ENCODE measurements around the gene LEKR1. TPM values are rescaled to one million over a fixed set of nuclear protein-coding genes. Genes with fewer than 3 reads are reported as not detected.

The LEKR1 gene
- total RNA-seq, 1 experiment from 2014 or later = not detected

DNA sequence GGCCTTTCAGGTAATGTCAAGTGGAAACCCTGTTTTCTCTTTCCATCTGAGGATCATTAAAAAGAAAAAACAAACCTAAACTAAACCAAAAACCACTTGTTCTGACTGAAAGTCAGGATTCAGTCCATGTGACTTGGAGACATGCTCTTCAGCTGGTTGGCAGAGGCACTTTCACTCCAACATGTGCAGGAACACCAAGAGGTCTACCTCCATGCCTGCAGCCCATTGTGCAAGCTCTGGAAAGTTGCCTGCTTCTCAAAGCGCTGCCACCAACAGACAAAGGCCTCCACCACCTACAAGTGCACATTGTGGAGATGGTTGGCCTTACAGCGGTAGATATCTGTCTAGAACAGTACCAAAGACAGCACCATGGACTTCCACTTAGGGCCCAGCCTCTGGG is 161.8 kb downstream of the LEKR1 start:
- in situ Hi-C loops (cut with HindIII; ENCODE audit: low pct_unique_long_range_greater_than_20kb, low sequenced_read_pairs) = no loop called here
- no peak for DNase-seq (ENCODE audit: low read depth, low spot score)

DNA sequence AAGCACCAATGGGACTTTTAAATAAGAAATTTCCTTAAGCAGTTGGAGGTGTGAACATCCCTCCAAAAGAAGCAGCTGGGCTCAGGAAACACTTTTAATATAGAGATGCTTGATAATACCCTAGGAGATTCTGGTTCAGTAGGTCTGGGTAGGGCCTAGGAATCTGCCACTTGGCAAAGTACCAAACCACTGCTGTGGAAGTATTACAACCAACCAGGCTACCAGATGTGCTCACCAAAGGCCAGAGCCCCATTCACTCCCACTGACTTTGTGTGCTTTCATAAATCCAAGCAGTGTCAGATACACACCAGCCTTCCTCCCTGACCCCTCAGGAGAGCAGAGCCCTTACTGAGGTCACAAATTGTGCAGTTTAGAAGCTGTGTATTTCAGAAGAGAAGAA is 171.2 kb downstream of the LEKR1 start:
- in situ Hi-C loops (cut with HindIII; ENCODE audit: low pct_unique_long_range_greater_than_20kb, low sequenced_read_pairs) = no loop called here
- DNase-seq (ENCODE audit: low read depth, low spot score) = no peak

DNA sequence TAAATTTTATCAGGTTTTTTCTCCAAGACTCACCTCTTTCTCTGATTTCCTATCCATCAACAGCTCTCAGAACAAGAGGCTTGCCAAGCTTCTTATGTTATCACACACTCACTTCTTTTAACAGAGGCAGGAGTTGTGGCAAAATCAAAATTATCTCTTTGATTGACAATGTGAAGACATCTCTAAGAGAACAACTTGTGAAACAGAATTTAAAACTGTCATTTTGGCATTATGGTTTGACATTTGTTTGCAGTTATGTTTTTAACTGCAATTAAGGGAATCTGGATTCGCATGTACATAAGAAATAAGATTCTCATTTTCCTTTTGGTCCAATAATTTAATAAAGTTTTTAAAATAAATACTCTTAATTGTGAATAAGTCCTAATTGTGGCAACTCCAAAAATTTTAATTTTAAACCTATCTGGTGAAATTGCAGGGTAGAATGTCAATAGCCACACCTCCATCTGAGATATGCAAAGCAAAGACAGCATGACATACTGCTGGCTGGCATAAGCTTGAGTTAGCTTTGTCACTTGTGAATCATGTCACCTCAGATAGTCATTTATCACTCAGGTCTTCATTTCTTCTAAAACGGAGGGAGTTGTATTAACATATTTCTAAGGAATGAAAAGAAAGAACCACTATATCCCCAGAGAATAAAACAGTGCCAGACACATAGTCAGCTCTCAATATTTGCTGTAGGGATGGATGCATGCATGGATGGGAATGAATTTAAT is 175.2 kb downstream of the LEKR1 start:
- in situ Hi-C loops (cut with HindIII; ENCODE audit: low pct_unique_long_range_greater_than_20kb, low sequenced_read_pairs) = no loop called here
- DNase-seq (ENCODE audit: low read depth, low spot score) = no peak

DNA sequence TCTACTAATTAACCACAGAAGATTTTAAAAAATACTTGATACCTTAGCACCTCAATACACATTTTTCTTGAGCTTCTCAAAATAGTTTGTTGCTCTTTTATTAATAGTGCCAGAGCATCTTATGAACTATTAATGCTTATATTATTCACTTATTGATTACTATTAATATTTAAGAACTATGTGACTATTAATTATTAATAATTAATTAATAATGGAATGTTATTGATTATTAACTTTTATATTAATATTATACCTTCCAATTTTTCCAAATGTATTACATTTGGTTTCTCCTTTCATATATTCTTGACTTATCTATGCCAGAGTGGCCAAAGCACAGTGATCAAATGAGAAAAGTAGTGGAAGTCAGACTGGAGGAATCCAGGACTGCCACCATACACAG is 195.5 kb downstream of the LEKR1 start:
- in situ Hi-C loops (cut with HindIII; ENCODE audit: low pct_unique_long_range_greater_than_20kb, low sequenced_read_pairs) = no loop called here
- DNase-seq (ENCODE audit: low read depth, low spot score) = no peak

DNA sequence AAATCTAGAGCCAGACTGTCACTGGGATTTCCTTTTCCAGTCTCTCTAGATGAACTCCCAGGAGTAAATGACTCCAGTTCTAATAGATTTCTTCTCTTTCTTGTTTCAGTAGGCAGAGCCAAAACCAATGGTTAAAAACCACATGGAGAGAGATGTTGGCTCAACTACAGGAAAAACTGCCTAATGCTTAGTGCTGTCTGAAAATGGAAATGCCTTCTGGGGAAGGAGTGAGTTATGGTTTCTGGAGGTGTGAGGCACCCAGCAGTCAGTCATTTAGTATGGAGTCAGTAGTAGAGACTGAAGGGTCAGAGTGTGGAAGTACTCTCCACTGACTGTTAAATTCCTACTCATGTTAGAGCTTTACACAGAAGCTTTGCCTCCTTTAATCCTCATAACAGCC is 197.1 kb downstream of the LEKR1 start:
- in situ Hi-C loops (cut with HindIII; ENCODE audit: low pct_unique_long_range_greater_than_20kb, low sequenced_read_pairs) = no loop called here
- DNase-seq (ENCODE audit: low read depth, low spot score) = no peak

DNA sequence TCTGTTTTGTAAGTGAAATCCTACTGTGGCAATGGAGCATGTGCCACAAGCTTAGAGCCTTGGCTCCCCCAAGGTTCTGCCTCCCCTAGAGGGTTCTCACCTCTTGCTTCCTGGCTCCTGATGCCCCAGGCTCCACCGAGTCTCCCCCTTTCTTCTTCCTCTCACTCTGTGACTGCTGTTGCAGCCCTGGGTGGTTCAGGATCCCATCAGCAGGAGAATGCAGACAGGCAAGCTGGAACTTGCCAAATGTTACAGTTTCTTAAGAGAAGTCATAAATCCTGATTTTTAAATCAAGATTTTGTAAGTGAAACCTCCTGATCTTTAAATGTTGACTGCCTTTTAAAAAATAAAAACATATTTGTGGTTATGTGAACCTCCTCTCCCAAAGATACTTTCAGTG is 199.9 kb downstream of the LEKR1 start:
- in situ Hi-C loops (cut with HindIII; ENCODE audit: low pct_unique_long_range_greater_than_20kb, low sequenced_read_pairs) = no loop called here
- no peak for DNase-seq (ENCODE audit: low read depth, low spot score)

DNA sequence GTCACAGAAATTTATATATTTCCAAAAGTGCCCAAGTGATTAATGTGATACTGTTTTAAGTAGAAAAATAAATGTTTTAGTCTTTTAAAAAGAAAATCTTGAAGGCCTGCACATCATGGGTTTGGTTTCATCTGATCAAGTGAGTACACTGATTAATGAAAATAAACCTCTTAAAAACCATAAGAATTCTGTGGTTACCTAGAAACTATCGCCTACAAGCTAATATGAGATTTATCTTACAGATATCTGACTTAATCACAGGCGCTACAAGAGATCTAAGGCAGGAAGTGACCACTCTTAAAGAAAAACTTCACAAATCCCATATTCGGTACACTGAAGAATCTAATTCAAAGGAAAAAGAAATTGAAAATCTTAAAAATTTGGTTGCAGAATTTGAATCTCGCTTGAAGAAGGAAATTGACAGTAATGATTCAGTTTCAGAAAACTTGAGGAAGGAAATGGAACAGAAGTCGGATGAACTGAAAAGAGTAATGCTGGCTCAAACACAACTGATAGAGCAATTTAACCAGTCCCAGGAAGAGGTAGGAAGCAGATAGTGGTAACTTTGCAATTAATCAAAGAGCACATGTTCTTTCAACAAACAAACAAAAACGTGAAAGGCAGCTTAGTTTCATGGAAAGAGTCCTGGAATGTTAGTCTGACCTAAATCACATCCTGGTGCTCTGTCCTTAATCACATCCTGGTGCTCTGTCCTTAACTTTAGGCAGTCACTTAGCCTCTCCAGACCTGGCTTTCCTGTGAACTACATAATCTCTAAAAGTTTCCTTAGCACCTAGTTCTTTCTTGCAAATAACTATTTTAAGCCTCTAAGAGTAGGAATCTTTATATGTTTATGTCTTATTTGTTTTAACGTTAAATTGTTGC is 201.9 kb downstream of the LEKR1 start:
- in situ Hi-C loops (cut with HindIII; ENCODE audit: low pct_unique_long_range_greater_than_20kb, low sequenced_read_pairs) = no loop called here
- no peak for DNase-seq (ENCODE audit: low read depth, low spot score)

DNA sequence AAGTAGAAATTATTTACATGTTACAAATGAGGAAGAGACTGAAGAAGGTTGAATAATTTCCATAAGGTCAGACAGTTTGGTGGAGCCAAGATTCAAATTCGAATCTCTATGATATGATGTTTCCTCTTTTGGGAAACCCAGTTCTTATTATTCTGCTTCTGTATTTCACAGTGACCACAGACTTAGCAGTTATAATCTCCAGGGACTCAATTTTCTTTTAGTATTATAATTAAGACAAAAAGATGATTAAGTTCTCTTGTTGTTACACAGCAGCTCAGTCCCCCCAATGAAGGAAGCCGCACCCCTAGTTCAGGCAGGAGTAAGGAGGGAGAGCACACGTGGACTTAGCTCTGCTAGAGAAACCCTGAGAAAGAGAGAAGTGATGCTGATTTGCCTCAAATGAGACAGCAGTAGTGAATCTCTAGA is 203.2 kb downstream of the LEKR1 start:
- in situ Hi-C loops (cut with HindIII; ENCODE audit: low pct_unique_long_range_greater_than_20kb, low sequenced_read_pairs) = no loop called here
- DNase-seq (ENCODE audit: low read depth, low spot score) = no peak

DNA sequence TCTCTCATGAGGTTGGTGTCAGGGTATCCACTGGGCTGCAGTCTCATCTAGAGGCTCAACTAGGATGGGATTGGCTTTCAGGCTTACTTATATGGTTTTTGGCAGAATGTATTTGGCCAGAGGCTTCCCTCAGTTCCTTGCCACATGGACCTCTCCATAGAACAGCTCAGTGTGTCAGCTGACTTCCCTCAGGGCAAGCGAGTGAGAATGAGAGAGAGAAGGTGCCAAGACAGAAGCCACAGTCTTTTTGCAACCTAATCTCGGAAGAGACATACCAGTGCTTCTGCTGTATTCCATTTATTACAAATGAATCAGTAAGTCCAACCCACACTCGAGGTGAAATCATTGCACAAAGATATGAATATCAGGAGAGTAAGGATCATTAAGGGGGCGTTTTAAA is 204.6 kb downstream of the LEKR1 start:
- DNase-seq (ENCODE audit: low read depth, low spot score) = peak; percentile 15

DNA sequence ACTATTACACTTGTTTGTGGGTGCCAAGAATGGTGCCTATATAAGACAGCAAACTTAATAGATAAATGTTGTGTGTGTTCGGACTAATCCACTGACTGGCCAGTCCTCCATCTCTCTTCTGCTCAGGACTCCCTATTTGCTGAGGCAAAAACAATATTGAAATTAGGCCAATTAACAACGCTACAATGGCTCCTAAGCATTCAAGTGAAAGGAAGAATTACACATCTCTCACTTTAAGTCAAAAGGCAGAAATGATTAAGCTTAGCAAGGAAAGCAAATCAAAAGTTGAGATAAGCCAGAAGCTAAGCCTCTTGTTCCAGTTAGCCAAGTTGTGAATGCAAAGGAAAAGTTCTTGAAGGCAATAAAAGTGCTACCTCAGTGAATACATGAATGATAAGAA is 206.8 kb downstream of the LEKR1 start:
- in situ Hi-C loops (cut with HindIII; ENCODE audit: low pct_unique_long_range_greater_than_20kb, low sequenced_read_pairs) = no loop called here
- DNase-seq (ENCODE audit: low read depth, low spot score) = no peak

More for the DNA sequence above, 204.6 kb downstream of the LEKR1 start:
- in situ Hi-C loops (cut with HindIII; ENCODE audit: low pct_unique_long_range_greater_than_20kb, low sequenced_read_pairs) = no loop called here

DNA sequence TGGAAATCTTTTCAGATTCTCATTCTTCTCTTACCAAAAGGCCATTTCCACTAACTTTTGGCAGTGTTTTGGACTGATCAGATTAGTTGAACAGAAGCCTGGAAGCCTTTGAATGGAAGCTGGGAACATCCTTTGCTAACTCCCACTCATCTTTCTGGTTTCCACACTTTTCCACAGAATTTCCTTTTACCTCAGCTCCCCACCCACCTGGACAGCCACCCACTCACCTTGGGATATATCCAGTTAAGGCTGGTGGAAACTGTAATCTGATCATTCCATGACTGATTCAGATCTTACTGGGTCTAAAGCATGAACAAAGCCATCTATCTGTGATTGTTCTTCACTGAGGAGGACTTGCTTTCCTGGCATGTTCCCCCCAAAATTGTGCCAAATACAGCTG is 214.3 kb downstream of the LEKR1 start:
- in situ Hi-C loops (cut with HindIII; ENCODE audit: low pct_unique_long_range_greater_than_20kb, low sequenced_read_pairs) = no loop called here
- no peak for DNase-seq (ENCODE audit: low read depth, low spot score)

DNA sequence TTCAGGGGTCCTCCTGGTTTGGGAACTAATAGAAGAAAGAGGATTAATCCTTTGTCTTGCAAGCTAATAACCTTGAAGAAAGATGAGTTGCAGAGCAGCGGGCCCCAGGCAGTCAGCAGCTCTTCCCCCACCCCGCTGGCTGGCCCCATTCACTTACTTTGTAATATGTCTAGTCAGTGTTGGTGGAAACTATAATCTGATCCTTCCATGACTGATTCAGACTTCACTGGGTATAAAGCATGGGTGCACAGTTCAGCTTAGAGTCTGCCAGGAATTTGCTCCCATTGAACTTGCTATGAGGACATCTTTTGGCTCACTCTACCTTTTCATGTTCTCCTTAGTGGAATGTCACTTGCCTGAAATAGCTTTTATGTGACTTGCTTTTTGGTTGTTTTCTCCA is 216.1 kb downstream of the LEKR1 start:
- DNase-seq (ENCODE audit: low read depth, low spot score) = no peak
- in situ Hi-C loops (cut with HindIII; ENCODE audit: low pct_unique_long_range_greater_than_20kb, low sequenced_read_pairs) = no loop called here

DNA sequence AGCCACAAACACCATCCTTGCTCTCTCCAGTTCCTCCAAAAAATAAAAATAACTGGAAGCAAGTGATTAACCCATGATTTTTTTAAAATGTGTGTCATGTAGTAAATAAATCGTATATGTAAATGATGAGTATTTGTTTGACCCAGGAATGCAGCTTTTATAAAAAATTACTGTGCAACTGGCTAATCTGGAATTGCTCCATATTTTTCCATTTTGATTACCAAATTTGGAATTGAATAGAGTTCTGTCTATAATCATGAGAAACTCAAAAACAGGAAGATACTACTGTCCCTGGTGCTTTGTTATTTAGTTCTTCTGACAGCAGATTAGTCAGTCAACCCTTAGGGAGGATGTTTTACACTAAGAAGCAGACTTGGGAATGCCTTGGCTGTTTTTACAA is 217.6 kb downstream of the LEKR1 start:
- DNase-seq (ENCODE audit: low read depth, low spot score) = no peak
- in situ Hi-C loops (cut with HindIII; ENCODE audit: low pct_unique_long_range_greater_than_20kb, low sequenced_read_pairs) = no loop called here

DNA sequence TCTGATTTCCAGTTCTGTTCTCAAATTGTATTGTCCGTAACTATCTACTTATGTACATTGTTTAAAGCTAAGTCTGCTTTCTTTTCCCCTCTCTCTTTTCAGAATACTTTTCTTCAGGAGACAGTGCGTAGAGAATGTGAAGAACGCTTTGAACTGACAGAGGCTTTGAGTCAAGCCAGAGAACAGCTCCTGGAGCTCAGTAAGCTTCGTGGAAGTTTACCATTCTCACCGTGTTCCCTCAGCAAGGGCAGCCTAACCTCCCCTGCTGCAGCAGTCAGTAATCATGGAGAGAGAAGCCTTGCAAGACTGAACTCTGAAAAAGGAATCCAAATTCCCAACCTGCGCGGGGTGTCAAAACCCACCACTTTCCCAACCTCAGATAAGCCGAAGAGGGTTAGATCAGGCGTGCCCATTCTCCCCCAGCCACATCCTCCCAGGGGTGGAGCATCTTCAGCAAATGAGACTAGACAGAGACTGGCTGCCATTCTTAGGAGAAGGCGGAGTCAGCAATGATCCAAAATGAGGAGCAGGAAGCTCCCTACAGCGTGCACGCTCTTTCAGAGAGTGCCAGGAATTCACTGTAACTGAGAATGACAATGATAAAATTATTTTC is 219.2 kb downstream of the LEKR1 start:
- no peak for DNase-seq (ENCODE audit: low read depth, low spot score)
- in situ Hi-C loops (cut with HindIII; ENCODE audit: low pct_unique_long_range_greater_than_20kb, low sequenced_read_pairs) = no loop called here

DNA sequence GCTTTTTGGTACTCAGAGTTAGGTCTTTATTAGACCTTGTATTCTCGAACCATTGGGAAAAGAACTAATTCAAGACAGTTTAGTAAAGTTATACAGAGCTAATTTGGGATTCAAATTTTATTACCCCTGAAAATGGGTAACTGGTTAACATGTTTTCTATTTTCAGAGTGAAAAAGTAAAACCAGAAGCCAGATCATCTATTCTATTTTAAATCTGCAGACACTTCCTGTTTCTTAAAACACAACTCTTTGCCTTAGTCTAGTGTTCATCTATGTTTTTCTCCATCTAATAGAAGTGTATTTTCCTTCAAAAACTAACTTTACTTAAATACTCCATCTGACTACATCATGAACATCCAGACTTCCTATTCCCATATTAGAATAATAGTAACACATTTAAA is 220.4 kb downstream of the LEKR1 start:
- DNase-seq (ENCODE audit: low read depth, low spot score) = no peak
- in situ Hi-C loops (cut with HindIII; ENCODE audit: low pct_unique_long_range_greater_than_20kb, low sequenced_read_pairs) = no loop called here

DNA sequence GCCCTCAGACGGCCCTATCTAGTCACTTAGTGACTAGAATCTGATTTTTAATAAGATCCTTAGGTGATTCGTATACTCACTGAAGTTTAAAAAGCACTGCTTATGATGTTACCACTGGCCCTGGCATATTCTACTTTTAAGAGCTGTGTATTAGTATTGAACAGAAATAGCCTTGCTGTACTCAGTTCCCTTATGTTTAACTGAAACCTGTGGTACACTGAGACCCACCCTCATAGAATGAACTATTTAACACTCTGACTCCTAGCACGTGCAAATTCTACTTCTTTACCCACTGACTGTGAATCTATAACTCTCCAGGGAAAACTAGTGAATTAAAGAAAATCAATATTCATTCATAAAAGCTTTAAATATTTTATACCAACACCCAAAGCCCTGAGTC is 224.9 kb downstream of the LEKR1 start:
- in situ Hi-C loops (cut with HindIII; ENCODE audit: low pct_unique_long_range_greater_than_20kb, low sequenced_read_pairs) = no loop called here

DNA sequence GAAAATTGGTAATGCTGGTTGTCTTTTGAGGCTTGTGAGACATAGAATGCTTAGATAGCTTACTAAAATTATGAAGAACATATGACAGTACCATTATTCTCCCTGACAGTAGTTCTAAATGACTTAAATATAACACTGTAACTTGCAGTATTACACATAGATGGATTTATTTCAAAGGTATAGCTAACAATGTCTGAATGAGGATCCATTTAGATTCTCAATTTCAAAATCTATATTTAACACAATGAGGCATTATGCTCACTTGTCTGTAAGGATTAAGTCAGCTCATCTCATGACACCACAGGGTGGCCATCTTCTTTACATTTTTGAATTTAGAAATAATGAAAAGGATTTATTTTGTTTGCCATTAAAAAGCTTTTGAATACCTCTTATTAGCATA is 225.4 kb downstream of the LEKR1 start:
- in situ Hi-C loops (cut with HindIII; ENCODE audit: low pct_unique_long_range_greater_than_20kb, low sequenced_read_pairs) = no loop called here

More for the DNA sequence above, 224.9 kb downstream of the LEKR1 start:
- no peak for DNase-seq (ENCODE audit: low read depth, low spot score)

DNA sequence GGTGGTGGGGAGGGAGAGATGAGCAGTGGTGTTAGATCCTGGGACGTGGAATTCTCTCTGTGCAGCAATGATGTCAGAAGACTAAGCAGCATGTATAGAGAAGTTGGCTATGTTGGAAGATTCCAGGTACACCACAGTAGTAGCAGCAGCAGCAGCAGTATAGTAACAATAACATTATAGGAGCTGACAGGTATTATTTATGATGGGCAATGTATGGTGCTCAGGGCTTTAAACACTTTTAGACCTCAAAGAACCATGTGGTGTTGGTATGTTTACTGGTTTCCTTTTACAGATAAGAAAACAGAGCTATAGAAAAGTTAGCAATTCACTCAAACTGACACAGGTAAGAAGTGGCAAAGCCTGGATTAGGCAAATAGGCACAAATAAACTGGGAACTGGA is 229.9 kb downstream of the LEKR1 start:
- in situ Hi-C loops (cut with HindIII; ENCODE audit: low pct_unique_long_range_greater_than_20kb, low sequenced_read_pairs) = no loop called here
- no peak for DNase-seq (ENCODE audit: low read depth, low spot score)

More for the DNA sequence above, 225.4 kb downstream of the LEKR1 start:
- DNase-seq (ENCODE audit: low read depth, low spot score) = peak; percentile 68
